GM18909 (cell line): ENCODE results near the gene FUBP3.
"Not testable (repeated sequence)": the region's sequence is repeated elsewhere in the genome, so short reads cannot be mapped to it uniquely, and the experiment has no call there.

Experiments
- ATAC-seq: cut with Tn5 transposase; IDR thresholded peaks from one replicate; pipeline ENCODE4 v1.9.1; 2021; ENCODE audit warnings: mild to moderate bottlenecking; ENCODE audit not compliant: unreplicated experiment, poor library complexity

FUBP3 gene

GRCh38 chr9:130672933-130673615 lies 93.7 kb downstream of the FUBP3 start:
- no peak for ATAC-seq

DNA sequence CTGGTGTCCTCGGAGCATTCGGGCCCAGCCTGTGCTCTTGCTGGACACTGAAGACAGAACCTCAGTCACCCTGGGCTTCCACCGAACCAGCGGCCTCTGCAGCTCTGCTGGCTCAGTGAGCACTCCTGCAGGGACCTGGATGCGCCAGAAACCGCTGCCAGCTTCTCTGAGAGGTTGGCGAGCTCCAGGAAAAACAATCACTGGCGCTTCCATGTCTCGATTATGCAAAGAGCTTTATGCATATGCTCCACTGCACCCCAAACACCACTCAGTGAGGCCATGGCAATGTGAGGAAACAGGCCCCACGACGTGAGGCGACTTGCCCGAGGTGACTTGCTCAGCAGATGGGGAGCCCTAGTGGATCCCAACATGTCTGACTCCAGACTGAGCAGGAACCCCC lies 96.0 kb downstream of the FUBP3 start:
- no peak for ATAC-seq

DNA sequence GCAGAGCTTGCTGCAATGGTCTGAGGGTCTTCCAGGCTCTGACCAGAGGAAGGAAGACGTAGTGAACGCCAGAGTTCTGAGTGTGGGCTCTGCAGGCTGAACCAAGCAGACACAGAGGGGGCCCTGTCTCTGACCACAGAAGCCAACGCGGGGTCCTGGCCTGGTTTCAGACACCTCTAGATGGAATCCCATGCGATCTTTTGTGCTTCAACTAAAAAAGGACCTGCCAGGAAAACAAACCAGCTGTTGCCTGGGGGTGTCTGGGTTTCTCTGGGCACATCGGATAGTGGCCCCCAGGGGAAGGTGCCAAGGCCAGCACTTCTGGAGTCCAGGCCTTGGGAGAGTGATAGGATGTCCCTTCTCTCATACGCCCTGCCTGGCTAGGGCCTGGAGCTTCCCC lies 97.9 kb downstream of the FUBP3 start:
- no peak for ATAC-seq

DNA sequence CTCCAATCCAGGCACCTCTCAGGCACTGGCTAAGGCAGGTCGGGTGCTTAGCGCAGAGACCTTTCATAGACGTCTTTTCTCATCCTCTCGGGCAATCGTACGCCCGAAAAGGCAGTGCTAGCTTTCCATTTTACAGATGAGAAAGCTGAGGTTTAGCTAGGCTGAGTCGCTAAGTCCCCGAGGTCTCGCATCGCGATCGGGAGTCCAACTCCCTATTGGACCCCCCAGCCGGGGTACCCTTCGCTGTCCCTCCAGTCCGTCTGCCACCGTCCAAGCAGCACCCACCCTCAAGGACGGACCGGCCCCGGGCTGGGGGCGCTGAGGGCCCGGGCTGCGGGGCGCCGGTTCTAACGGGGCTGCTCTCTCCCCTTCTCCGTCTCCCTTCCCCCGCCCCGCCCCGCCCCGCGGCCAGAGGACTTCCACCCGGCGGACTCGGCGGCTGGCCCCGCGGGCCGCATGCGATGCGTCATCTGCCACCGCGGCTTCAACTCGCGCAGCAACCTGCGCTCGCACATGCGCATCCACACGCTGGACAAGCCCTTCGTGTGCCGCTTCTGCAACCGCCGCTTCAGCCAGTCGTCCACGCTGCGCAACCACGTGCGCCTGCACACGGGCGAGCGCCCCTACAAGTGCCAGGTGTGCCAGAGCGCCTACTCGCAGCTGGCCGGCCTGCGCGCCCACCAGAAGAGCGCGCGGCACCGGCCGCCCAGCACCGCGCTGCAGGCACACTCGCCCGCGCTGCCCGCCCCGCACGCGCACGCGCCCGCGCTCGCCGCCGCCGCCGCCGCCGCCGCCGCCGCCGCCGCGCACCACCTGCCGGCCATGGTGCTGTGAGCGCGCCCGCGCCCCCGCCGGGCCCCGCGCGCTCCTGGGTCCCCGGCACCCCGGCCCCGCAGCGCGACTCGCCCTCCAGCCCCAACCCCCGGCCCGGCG lies 101.7 kb downstream of the FUBP3 start:
- ATAC-seq: no peak

- no peak for ATAC-seq
These were observed 102.5 kb downstream of the FUBP3 start for GRCh38 chr9:130681769-130682420.

DNA sequence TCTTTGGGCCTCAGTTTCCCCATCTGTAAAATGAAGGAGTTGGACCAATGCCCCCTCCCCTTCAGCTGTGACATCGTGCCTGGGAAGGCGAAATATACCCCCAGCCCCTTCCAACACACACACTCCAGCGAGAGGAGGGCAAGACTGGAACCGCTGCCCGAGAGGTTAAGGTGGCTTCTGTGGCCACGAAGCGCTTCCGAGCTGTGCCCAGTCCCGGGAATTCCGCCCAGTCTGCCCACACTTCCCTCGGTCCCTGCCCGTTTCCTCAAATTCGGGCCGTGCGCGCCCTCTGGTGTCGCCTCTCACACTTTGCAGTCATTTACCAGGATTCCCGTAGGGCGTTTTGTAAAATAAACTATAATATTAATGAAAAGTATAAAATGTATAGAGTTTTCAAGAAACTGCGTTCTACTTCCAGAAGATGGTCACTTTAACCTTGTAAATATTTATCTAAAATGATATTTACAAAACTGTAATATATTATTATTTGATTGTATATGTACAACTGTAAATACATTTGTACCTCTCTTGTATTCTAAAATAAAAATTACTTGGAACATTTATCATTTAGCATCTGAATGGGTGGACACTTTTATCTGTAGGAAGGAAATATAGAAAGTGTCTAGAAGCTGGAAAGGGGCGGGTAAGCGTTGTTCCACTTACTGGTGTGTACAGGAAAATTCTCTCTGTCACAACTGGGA lies 103.2 kb downstream of the FUBP3 start:
- no peak for ATAC-seq

GRCh38 chr9:130685104-130685503 lies 105.7 kb downstream of the FUBP3 start:
- ATAC-seq: no peak

GRCh38 chr9:130685945-130686344 lies 106.6 kb downstream of the FUBP3 start:
- ATAC-seq: not testable (repeated sequence)

- ATAC-seq: no peak
These were observed 108.2 kb downstream of the FUBP3 start for GRCh38 chr9:130687615-130688014.
